Panc1 (cell line): Measurements from ENCODE around the gene DTYMK.

Experiments
- CTCF ChIP-seq: fragments of 450-650 bp; IDR thresholded peaks from 2 replicates; pipeline ENCODE4 v1.5.1; 2017; ENCODE audit warnings: mild to moderate bottlenecking
- POLR2AphosphoS5 ChIP-seq: IDR thresholded peaks from 2 replicates; pipeline ENCODE4 v1.6.1; 2012; ENCODE audit warnings: mild to moderate bottlenecking, low read depth, low read length, moderate library complexity
- REST ChIP-seq, 2 experiments: IDR thresholded peaks; 2 replicates each; pipeline ENCODE4 v1.6.1; 2011 to 2012; ENCODE audit warnings: low read depth in 2 of 2, control low read depth in 1 of 2, low read length in 1 of 2, mild to moderate bottlenecking in 1 of 2, moderate library complexity in 1 of 2; ENCODE audit not compliant: insufficient read depth in 1 of 2

- no peak for TF ChIP-seq POLR2AphosphoS5
- TF ChIP-seq CTCF = no peak
- TF ChIP-seq REST (IDR thresholded peaks at IDR 0.05; ENCODE audit: insufficient read depth in 1 of 2, low read depth in 2 of 2, low read length in 1 of 2) = no peak
Measured at GRCh38 chr2:241668354-241668753, 18.3 kb downstream of the DTYMK start.
